H9 (cell line): Measurements from ENCODE around the gene FBLN2. TPM values are rescaled to one million over a fixed set of nuclear protein-coding genes. Genes with fewer than 3 reads are reported as not detected.

Experiments
- DNase-seq: peaks from one replicate; pipeline ENCODE4 v3.0.0-alpha.2; 2017
- H2AFZ ChIP-seq: one replicate; pipeline ENCODE4 v1.6.1; 2013; ENCODE audit warnings: mild to moderate bottlenecking, low read length, control low read depth, moderate library complexity
- H2AK5ac ChIP-seq: 2 replicates; pipeline ENCODE4 v1.6.1; 2013; ENCODE audit warnings: low read length, control low read depth, mixed read lengths; ENCODE audit not compliant: insufficient read length
- H2BK120ac ChIP-seq: one replicate; pipeline ENCODE4 v1.6.1; 2013; ENCODE audit warnings: low read depth, mild to moderate bottlenecking, low read length, control low read depth, inconsistent platforms; ENCODE audit not compliant: poor library complexity, severe bottlenecking
- H2BK12ac ChIP-seq: 2 replicates; pipeline ENCODE4 v1.6.1; 2013; ENCODE audit warnings: low read length, control low read depth, mixed read lengths, low read depth; ENCODE audit not compliant: insufficient read length
- H2BK15ac ChIP-seq: 2 replicates; pipeline ENCODE4 v1.6.1; 2013; ENCODE audit warnings: low read depth, low read length, control low read depth
- H2BK20ac ChIP-seq: one replicate; pipeline ENCODE4 v1.6.1; 2013; ENCODE audit warnings: low read depth, mild to moderate bottlenecking, low read length, control low read depth, inconsistent platforms; ENCODE audit not compliant: poor library complexity, severe bottlenecking
- H2BK5ac ChIP-seq: 2 replicates; pipeline ENCODE4 v1.6.1; 2013; ENCODE audit warnings: low read length, control low read depth, mixed read lengths; ENCODE audit not compliant: insufficient read length
- H3K14ac ChIP-seq: 2 replicates; pipeline ENCODE4 v1.6.1; 2013; ENCODE audit warnings: low read length, control low read depth; ENCODE audit not compliant: insufficient read depth
- H3K18ac ChIP-seq: 2 replicates; pipeline ENCODE4 v1.6.1; 2013; ENCODE audit warnings: low read depth, mild to moderate bottlenecking, mixed read lengths, low read length, control low read depth; ENCODE audit not compliant: insufficient read length
- H3K23ac ChIP-seq: 2 replicates; pipeline ENCODE4 v1.6.1; 2013; ENCODE audit warnings: low read length, control low read depth, mixed read lengths, low read depth; ENCODE audit not compliant: insufficient read length
- H3K23me2 ChIP-seq: 2 replicates; pipeline ENCODE4 v1.6.1; 2013; ENCODE audit warnings: low read depth, mild to moderate bottlenecking, mixed read lengths, low read length, control low read depth; ENCODE audit not compliant: insufficient read length, poor library complexity, severe bottlenecking
- H3K27ac ChIP-seq: 2 replicates; pipeline ENCODE4 v1.5.1; 2013; ENCODE audit warnings: low read length, control low read depth, mixed read lengths, low read depth; ENCODE audit not compliant: insufficient read length
- H3K27me3 ChIP-seq: 2 replicates; pipeline ENCODE4 v1.6.1; 2013; ENCODE audit warnings: low read length, control low read depth, inconsistent platforms; ENCODE audit not compliant: insufficient read depth
- H3K4ac ChIP-seq: 2 replicates; pipeline ENCODE4 v1.6.1; 2013; ENCODE audit warnings: low read depth, mild to moderate bottlenecking, control low read depth, inconsistent platforms, low read length, moderate library complexity
- H3K4me1 ChIP-seq: 2 replicates; pipeline ENCODE4 v1.6.1; 2013; ENCODE audit warnings: low read length, control low read depth, inconsistent platforms; ENCODE audit not compliant: insufficient read depth
- H3K4me2 ChIP-seq: 2 replicates; pipeline ENCODE4 v1.6.1; 2013; ENCODE audit warnings: low read length, control low read depth, mixed read lengths; ENCODE audit not compliant: insufficient read length, insufficient read depth
- H3K56ac ChIP-seq: 2 replicates; pipeline ENCODE4 v1.6.1; 2013; ENCODE audit warnings: low read depth, mild to moderate bottlenecking, mixed read lengths, low read length, control low read depth; ENCODE audit not compliant: insufficient read length
- H3K79me1 ChIP-seq: 2 replicates; pipeline ENCODE4 v1.6.1; 2013; ENCODE audit warnings: low read depth, mild to moderate bottlenecking, moderate library complexity, low read length, control low read depth, inconsistent platforms; ENCODE audit not compliant: insufficient read depth, poor library complexity, severe bottlenecking
- H3K79me2 ChIP-seq: 2 replicates; pipeline ENCODE4 v1.6.1; 2013; ENCODE audit warnings: low read length, control low read depth, inconsistent platforms; ENCODE audit not compliant: insufficient read depth
- H3K9ac ChIP-seq: 2 replicates; pipeline ENCODE4 v1.6.1; 2013; ENCODE audit warnings: low read length, control low read depth, mixed read lengths; ENCODE audit not compliant: insufficient read length; ENCODE audit errors: extremely low read depth
- H3K9me3 ChIP-seq: one replicate; pipeline ENCODE4 v1.6.1; 2013; ENCODE audit warnings: low read depth, low read length, inconsistent platforms; ENCODE audit not compliant: control insufficient read depth
- H3T11ph ChIP-seq: one replicate; pipeline ENCODE4 v1.6.1; 2013; ENCODE audit warnings: mild to moderate bottlenecking, low read length, control low read depth, inconsistent platforms
- H4K20me1 ChIP-seq: one replicate; pipeline ENCODE4 v1.6.1; 2013; ENCODE audit not compliant: control insufficient read depth, insufficient read length, insufficient read depth
- H4K5ac ChIP-seq: 2 replicates; pipeline ENCODE4 v1.6.1; 2013; ENCODE audit warnings: low read depth, mild to moderate bottlenecking, mixed read lengths, low read length, control low read depth; ENCODE audit not compliant: insufficient read length
- H4K8ac ChIP-seq: replicated peaks from 2 replicates; pipeline ENCODE4 v1.6.1; 2013; ENCODE audit warnings: low read length, control low read depth, mixed read lengths, low read depth; ENCODE audit not compliant: insufficient read length
- H4K91ac ChIP-seq: 2 replicates; pipeline ENCODE4 v1.6.1; 2013; ENCODE audit warnings: low read depth, mild to moderate bottlenecking, moderate library complexity, mixed read lengths, low read length, control low read depth; ENCODE audit not compliant: insufficient read length
- H3K27ac Mint-ChIP-seq, 3 experiments: 2 replicates in 2 of 3; 3 replicates in 1 of 3; pipeline ENCODE4 v1.8.0; 2020 to 2021; ENCODE audit warnings: mixed read lengths in 3 of 3, mild to moderate bottlenecking in 1 of 3, moderate library complexity in 1 of 3
- H3K27me3 Mint-ChIP-seq: 2 replicates; pipeline ENCODE4 v1.8.0; 2021; ENCODE audit warnings: low read depth, mild to moderate bottlenecking, moderate library complexity, mixed read lengths
- H3K36me3 Mint-ChIP-seq, 3 experiments: 2 replicates in 2 of 3; 3 replicates in 1 of 3; pipeline ENCODE4 v1.8.0; 2020 to 2021; ENCODE audit warnings: low read depth in 3 of 3, mixed read lengths in 3 of 3; ENCODE audit not compliant: insufficient read depth in 1 of 3
- H3K4me1 Mint-ChIP-seq, 2 experiments: 2 replicates each; pipeline ENCODE4 v1.8.0; 2020; ENCODE audit warnings: mixed read lengths in 2 of 2
- H3K4me3 Mint-ChIP-seq, 2 experiments: 2 replicates in 1 of 2; 3 replicates in 1 of 2; pipeline ENCODE4 v1.8.0; 2020 to 2021; ENCODE audit warnings: mild to moderate bottlenecking in 2 of 2, mixed read lengths in 2 of 2, moderate library complexity in 1 of 2
- H3K9me3 Mint-ChIP-seq, 2 experiments: 2 replicates in 1 of 2; 3 replicates in 1 of 2; pipeline ENCODE4 v1.8.0; 2020; ENCODE audit warnings: mild to moderate bottlenecking in 2 of 2, mixed read lengths in 2 of 2, moderate library complexity in 1 of 2
- CTCF ChIP-seq: fragments of 200-600 bp; sonication (generic); conservative IDR thresholded peaks from 3 replicates; pipeline ENCODE4 v1.8.0; 2021; ENCODE audit warnings: antibody characterized with exemption, mild to moderate bottlenecking
- WGBS: extraction: QIAGEN DNeasy Blood & Tissue Kit; methylation state at CpG from one replicate; pipeline ENCODE4 v1.1.7; 2013; ENCODE audit warnings: missing lambda C conversion rate, low lambda C conversion rate, mixed read lengths; ENCODE audit not compliant: insufficient read length; ENCODE audit errors: extremely low coverage; 5-methylcytosine and 5-hydroxymethylcytosine counted together
- total RNA-seq: library from RNA; stranded (reverse); gene quantifications from 2 replicates; pipeline ENCODE4 v1.2.1, GENCODE V29; 2021

FBLN2 gene
- total RNA-seq, 1 experiment from 2014 or later: 11.8 TPM

- no peak overlapping the region for H2AFZ ChIP-seq
- H2BK20ac ChIP-seq: no peak overlapping the region
- H2BK12ac ChIP-seq: no peak overlapping the region
- no peak overlapping the region for H3K56ac ChIP-seq
- H3K27me3 ChIP-seq: no peaks in the 10 kb centered on the region
- Mint-ChIP-seq H3K4me1 (peaks cover 15 to 24% of the 10 kb centered on the region in 2 experiments), H3K36me3 (peaks cover 0 to 1% (median 0%) of the 10 kb centered on the region in 3 experiments; a peak in 1 of 7 replicates), H3K9me3 (no peaks in the 10 kb centered on the region), H3K27ac (no peak overlapping the region), H3K27me3 (peaks cover 14% of the 10 kb centered on the region), H3K4me3 (no peak overlapping the region)
- H3K79me2 ChIP-seq: no peaks in the 10 kb centered on the region
- no peaks in the 10 kb centered on the region for H3K4me1 ChIP-seq
- no peak overlapping the region for H2BK5ac ChIP-seq
- H3K27ac ChIP-seq: no peak overlapping the region
- no peak overlapping the region for H3K4me2 ChIP-seq
- no peak overlapping the region for H2AK5ac ChIP-seq
- H4K8ac ChIP-seq: no peak overlapping the region
- no peak for TF ChIP-seq CTCF
- H3T11ph ChIP-seq: no peak overlapping the region
- no peaks in the 10 kb centered on the region for H3K9me3 ChIP-seq
- DNase-seq: no peak
- no CpG with 5 or more reads among the region's 4 CpGs for WGBS
- H2BK15ac ChIP-seq: no peak overlapping the region
- H3K79me1 ChIP-seq: no peaks in the 10 kb centered on the region
- H4K20me1 ChIP-seq: no peaks in the 10 kb centered on the region
- H4K5ac ChIP-seq: no peak overlapping the region
- no peak overlapping the region for H3K14ac ChIP-seq
- no peak overlapping the region for H3K23ac ChIP-seq
- no peaks in the 10 kb centered on the region for H3K23me2 ChIP-seq
- no peak overlapping the region for H3K18ac ChIP-seq
- H3K9ac ChIP-seq: no peak overlapping the region
- no peak overlapping the region for H3K4ac ChIP-seq
- H4K91ac ChIP-seq: no peak overlapping the region
- no peak overlapping the region for H2BK120ac ChIP-seq
These were observed 121.4 kb downstream of the FBLN2 start for GRCh38 chr3:13670292-13670691.
